Kidney (tissue), 14 donors: ENCODE data around the gene ATP4A. TPM values are rescaled to one million over a fixed set of nuclear protein-coding genes. Genes with fewer than 3 reads are reported as not detected.
A peak's percentile ranks its signal among the peaks of the same experiment; 100 is the strongest.

Experiments used
- DNase-seq, 5 donors: peaks; one replicate each; pipeline ENCODE4 v3.0.0-alpha.2; 2013 to 2020
- FAIRE-seq: peaks from 2 replicates; lab custom pipeline; 2012; peaks lifted over from hg19 to GRCh38; lab: Jason Lieb, UNC
- H3K27ac ChIP-seq, 2 donors: one replicate each; pipeline ENCODE4 v1.7.0; 2013; ENCODE audit warnings: low read depth in 2 of 2, low read length in 2 of 2, inconsistent platforms in 1 of 2
- H3K27me3 ChIP-seq: one replicate; pipeline ENCODE4 v1.7.1; 2013; ENCODE audit warnings: low read length, inconsistent platforms; ENCODE audit not compliant: control insufficient read depth, insufficient read depth
- H3K36me3 ChIP-seq, 3 donors: one replicate each; pipeline versions ENCODE4 v1.7.0 to v1.7.1; 2013; ENCODE audit warnings: low read length in 3 of 3, control low read depth in 1 of 3, inconsistent platforms in 1 of 3; ENCODE audit not compliant: insufficient read depth in 3 of 3, control insufficient read depth in 2 of 3
- H3K4me1 ChIP-seq, 3 donors: one replicate each; pipeline versions ENCODE4 v1.7.0 to v1.7.1; 2013; ENCODE audit warnings: low read length in 3 of 3, inconsistent platforms in 1 of 3, low read depth in 1 of 3; ENCODE audit not compliant: control insufficient read depth in 2 of 3, insufficient read depth in 2 of 3
- H3K4me3 ChIP-seq, 3 donors: one replicate each; pipeline versions ENCODE4 v1.7.0 to v1.8.1; 2013; ENCODE audit warnings: low read length in 3 of 3, control low read depth in 1 of 3, inconsistent platforms in 1 of 3
- H3K9ac ChIP-seq, 3 donors: one replicate each; pipeline versions ENCODE4 v1.7.0 to v1.7.1; 2013; ENCODE audit warnings: low read length in 3 of 3, control low read depth in 1 of 3, inconsistent platforms in 1 of 3
- H3K9me3 ChIP-seq, 3 donors: one replicate each; pipeline versions ENCODE4 v1.7.0 to v1.7.1; 2013; ENCODE audit warnings: low read length in 3 of 3, control low read depth in 1 of 3, inconsistent platforms in 1 of 3; ENCODE audit not compliant: control insufficient read depth in 2 of 3, insufficient read depth in 1 of 3
- CTCF ChIP-seq: IDR thresholded peaks from 3 replicates; pipeline ENCODE4 v1.5.1; 2012; ENCODE audit warnings: mild to moderate bottlenecking, moderate library complexity, borderline replicate concordance; ENCODE audit not compliant: insufficient read depth; ENCODE audit errors: extremely low read depth
- intact Hi-C: fragments of 100-400 bp; cut with DNase I; formaldehyde crosslinking; loops from one replicate; pipeline ENCODE4 v1.11.1; 2022
- polyA plus RNA-seq: library from polyadenylated mRNA; stranded (reverse); fragments of 350-450 nt; fragmentation: Illumina TruSeq; extraction: RNeasy Lipid Tissue Mini Kit (QIAGEN cat#74804); gene quantifications from one replicate; pipeline ENCODE4 v1.2.3, GENCODE V29; 2014; ENCODE audit warnings: low read depth, low replicate concordance; ENCODE audit not compliant: insufficient read depth
- total RNA-seq: library from RNA; stranded (reverse); fragmentation: NEBNext Ultra II Directional; extraction: Animal tissue kit (Norgen Biotek cat#: 25700); gene quantifications from one replicate; pipeline ENCODE4 v1.2.1, GENCODE V29; 2021
- donor health status: control.
- donor health status: control.
- donor health status: control.
- donor health status: control.
- donor health status: control.
- donor health status: DM: yes; HTN: yes; CAD: no.
- donor health status: Normal renal cell carcinoma (clear cell type).

ATP4A gene
- total and polyA plus RNA-seq, 2 donors from 2014 or later: not detected

- H3K4me1 ChIP-seq: peaks cover 0 to 16% (median 7%) of the 10 kb centered on the region in 3 donors
- H3K4me3 ChIP-seq: peak overlapping the region; percentile 64 to 94 (median 67)
- H3K27ac ChIP-seq: peak overlapping the region in 1 of 2 donors; percentile 76
- no peak for TF ChIP-seq CTCF
- FAIRE-seq (no peak), DNase-seq (peak in 1 of 5 donors; percentile 33)
- intact Hi-C loops: no loop called here
- no peaks in the 10 kb centered on the region for H3K27me3 ChIP-seq
- H3K9ac ChIP-seq: peak overlapping the region; percentile 44 to 81 (median 49)
- H3K36me3 ChIP-seq: peaks cover 0 to 3% (median 0%) of the 10 kb centered on the region in 3 donors
- no peaks in the 10 kb centered on the region for H3K9me3 ChIP-seq
Measured at GRCh38 chr19:35545855-35546381, 17.5 kb downstream of the ATP4A start.

GRCh38 chr19:35545001-35545854 is 18.2 kb downstream of the ATP4A start, which contains the start of gene TMEM147:
Gene TMEM147 (plus strand): TSS chr19:35545626. CDS start chr19:35545740, 114 bp downstream.
- H3K27me3 ChIP-seq: no peaks in the 10 kb centered on the region
- DNase-seq (peak; percentile 94 to 98 (median 96)), FAIRE-seq (no peak)
- H3K4me1 ChIP-seq: peaks cover 0 to 16% (median 7%) of the 10 kb centered on the region in 3 donors
- H3K9ac ChIP-seq: peak within 1 kb of the TSS; percentile 49 to 81 (median 78)
- H3K4me3 ChIP-seq: peak within 1 kb of the TSS; percentile 64 to 94 (median 84)
- no peaks in the 10 kb centered on the region for H3K9me3 ChIP-seq
- peak within 1 kb of the TSS; percentile 67 to 76 for H3K27ac ChIP-seq
- H3K36me3 ChIP-seq: peaks cover 0 to 3% (median 0%) of the 10 kb centered on the region in 3 donors
- no peak for TF ChIP-seq CTCF
- intact Hi-C loops: no loop called here

- Histone ChIP-seq H3K27ac (no peak overlapping the region), H3K9me3 (no peaks in the 10 kb centered on the region), H3K27me3 (no peaks in the 10 kb centered on the region), H3K4me3 (peak overlapping the region; percentile 44 to 94 (median 84)), H3K9ac (peak overlapping the region; percentile 24 to 81 (median 78)), H3K4me1 (peaks cover 0 to 16% (median 7%) of the 10 kb centered on the region in 3 donors), H3K36me3 (peaks cover 0 to 3% (median 0%) of the 10 kb centered on the region in 3 donors)
- intact Hi-C loops: no loop called here
- no peak for TF ChIP-seq CTCF
- DNase-seq (no peak), FAIRE-seq (no peak)
Measured at GRCh38 chr19:35544110-35544802, 19.2 kb downstream of the ATP4A start.
